Kidney (tissue), 14 donors: ENCODE measurements around the gene ZCCHC14. TPM values are rescaled to one million over a fixed set of nuclear protein-coding genes. Genes with fewer than 3 reads are reported as not detected.
"Not testable (repeated sequence)": the region's sequence is repeated elsewhere in the genome, so short reads cannot be mapped to it uniquely, and the experiment has no call there.

Source experiments
- DNase-seq, 5 donors: peaks; one replicate each; pipeline ENCODE4 v3.0.0-alpha.2; 2013 to 2020
- FAIRE-seq: peaks from 2 replicates; lab custom pipeline; 2012; peaks lifted over from hg19 to GRCh38; lab: Jason Lieb, UNC
- H3K27ac ChIP-seq, 2 donors: one replicate each; pipeline ENCODE4 v1.7.0; 2013; ENCODE audit warnings: low read depth in 2 of 2, low read length in 2 of 2, inconsistent platforms in 1 of 2
- H3K27me3 ChIP-seq: one replicate; pipeline ENCODE4 v1.7.1; 2013; ENCODE audit warnings: low read length, inconsistent platforms; ENCODE audit not compliant: control insufficient read depth, insufficient read depth
- H3K36me3 ChIP-seq, 3 donors: one replicate each; pipeline versions ENCODE4 v1.7.0 to v1.7.1; 2013; ENCODE audit warnings: low read length in 3 of 3, control low read depth in 1 of 3, inconsistent platforms in 1 of 3; ENCODE audit not compliant: insufficient read depth in 3 of 3, control insufficient read depth in 2 of 3
- H3K4me1 ChIP-seq, 3 donors: one replicate each; pipeline versions ENCODE4 v1.7.0 to v1.7.1; 2013; ENCODE audit warnings: low read length in 3 of 3, inconsistent platforms in 1 of 3, low read depth in 1 of 3; ENCODE audit not compliant: control insufficient read depth in 2 of 3, insufficient read depth in 2 of 3
- H3K4me3 ChIP-seq, 3 donors: one replicate each; pipeline versions ENCODE4 v1.7.0 to v1.8.1; 2013; ENCODE audit warnings: low read length in 3 of 3, control low read depth in 1 of 3, inconsistent platforms in 1 of 3
- H3K9ac ChIP-seq, 3 donors: one replicate each; pipeline versions ENCODE4 v1.7.0 to v1.7.1; 2013; ENCODE audit warnings: low read length in 3 of 3, control low read depth in 1 of 3, inconsistent platforms in 1 of 3
- H3K9me3 ChIP-seq, 3 donors: one replicate each; pipeline versions ENCODE4 v1.7.0 to v1.7.1; 2013; ENCODE audit warnings: low read length in 3 of 3, control low read depth in 1 of 3, inconsistent platforms in 1 of 3; ENCODE audit not compliant: control insufficient read depth in 2 of 3, insufficient read depth in 1 of 3
- CTCF ChIP-seq: IDR thresholded peaks from 3 replicates; pipeline ENCODE4 v1.5.1; 2012; ENCODE audit warnings: mild to moderate bottlenecking, moderate library complexity, borderline replicate concordance; ENCODE audit not compliant: insufficient read depth; ENCODE audit errors: extremely low read depth
- intact Hi-C: fragments of 100-400 bp; cut with DNase I; formaldehyde crosslinking; loops from one replicate; pipeline ENCODE4 v1.11.1; 2022
- polyA plus RNA-seq: library from polyadenylated mRNA; stranded (reverse); fragments of 350-450 nt; fragmentation: Illumina TruSeq; extraction: RNeasy Lipid Tissue Mini Kit (QIAGEN cat#74804); gene quantifications from one replicate; pipeline ENCODE4 v1.2.3, GENCODE V29; 2014; ENCODE audit warnings: low read depth, low replicate concordance; ENCODE audit not compliant: insufficient read depth
- total RNA-seq: library from RNA; stranded (reverse); fragmentation: NEBNext Ultra II Directional; extraction: Animal tissue kit (Norgen Biotek cat#: 25700); gene quantifications from one replicate; pipeline ENCODE4 v1.2.1, GENCODE V29; 2021
- donor health status: control.
- donor health status: control.
- donor health status: control.
- donor health status: control.
- donor health status: control.
- donor health status: DM: yes; HTN: yes; CAD: no.
- donor health status: Normal renal cell carcinoma (clear cell type).

ZCCHC14 gene
- total and polyA plus RNA-seq, 2 donors from 2014 or later: 6.4 to 32.8 TPM

- Histone ChIP-seq H3K4me3 (peak overlapping the region; percentile 38 to 71 (median 56)), H3K9ac (peak overlapping the region in 2 of 3 donors; percentile 48), H3K36me3 (no peaks in the 10 kb centered on the region), H3K27ac (peak overlapping the region in 1 of 2 donors; percentile 17), H3K9me3 (no peaks in the 10 kb centered on the region), H3K27me3 (no peaks in the 10 kb centered on the region), H3K4me1 (peaks cover 2 to 47% (median 39%) of the 10 kb centered on the region in 3 donors)
- no peak for FAIRE-seq
- no peak for DNase-seq
- no peak for TF ChIP-seq CTCF
- intact Hi-C loops: no loop called here
Measured at GRCh38 chr16:87489434-87490045, 3.3 kb downstream of the ZCCHC14 start.

GRCh38 chr16:87488960-87489359 lies 3.9 kb downstream of the ZCCHC14 start:
- H3K27ac ChIP-seq, H3K36me3 ChIP-seq, H3K9me3 ChIP-seq, intact Hi-C loops, FAIRE-seq, DNase-seq, H3K27me3 ChIP-seq: not testable (repeated sequence)
- H3K9ac ChIP-seq: peak overlapping the region in 1 of 3 donors; percentile 44
- peak overlapping the region in 1 of 3 donors; percentile 56 for H3K4me3 ChIP-seq
- H3K4me1 ChIP-seq: peaks cover 2 to 48% (median 45%) of the 10 kb centered on the region in 3 donors

GRCh38 chr16:87487361-87487924 lies 5.4 kb downstream of the ZCCHC14 start:
- no peak for TF ChIP-seq CTCF
- Histone ChIP-seq H3K27me3 (no peaks in the 10 kb centered on the region), H3K9me3 (no peaks in the 10 kb centered on the region), H3K27ac (peak overlapping the region; percentile 14 to 60), H3K4me3 (peak overlapping the region in 1 of 3 donors; percentile 44), H3K4me1 (peaks cover 2 to 51% (median 42%) of the 10 kb centered on the region in 3 donors), H3K36me3 (no peaks in the 10 kb centered on the region), H3K9ac (peak overlapping the region in 1 of 3 donors; percentile 14)
- intact Hi-C loops: no loop called here
- FAIRE-seq (no peak), DNase-seq (peak; percentile 74 to 86 (median 83))

GRCh38 chr16:87486713-87487247 lies 6.0 kb downstream of the ZCCHC14 start:
- H3K36me3 ChIP-seq: no peaks in the 10 kb centered on the region
- peak overlapping the region in 2 of 3 donors; percentile 23 to 24 for H3K4me3 ChIP-seq
- peak overlapping the region; percentile 14 to 60 for H3K27ac ChIP-seq
- intact Hi-C loops: no loop called here
- no peak for TF ChIP-seq CTCF
- H3K9ac ChIP-seq: no peak overlapping the region
- H3K4me1 ChIP-seq: peaks cover 2 to 51% (median 42%) of the 10 kb centered on the region in 3 donors
- H3K9me3 ChIP-seq: no peaks in the 10 kb centered on the region
- no peaks in the 10 kb centered on the region for H3K27me3 ChIP-seq
- no peak for DNase-seq
- no peak for FAIRE-seq
